H9 (cell line): Measurements from ENCODE around the gene VRK3. TPM values are rescaled to one million over a fixed set of nuclear protein-coding genes. Genes with fewer than 3 reads are reported as not detected.

Experiments used
- DNase-seq: peaks from one replicate; pipeline ENCODE4 v3.0.0-alpha.2; 2017
- H2AFZ ChIP-seq: one replicate; pipeline ENCODE4 v1.6.1; 2013; ENCODE audit warnings: mild to moderate bottlenecking, low read length, control low read depth, moderate library complexity
- H2AK5ac ChIP-seq: 2 replicates; pipeline ENCODE4 v1.6.1; 2013; ENCODE audit warnings: low read length, control low read depth, mixed read lengths; ENCODE audit not compliant: insufficient read length
- H2BK120ac ChIP-seq: one replicate; pipeline ENCODE4 v1.6.1; 2013; ENCODE audit warnings: low read depth, mild to moderate bottlenecking, low read length, control low read depth, inconsistent platforms; ENCODE audit not compliant: poor library complexity, severe bottlenecking
- H2BK12ac ChIP-seq: 2 replicates; pipeline ENCODE4 v1.6.1; 2013; ENCODE audit warnings: low read length, control low read depth, mixed read lengths, low read depth; ENCODE audit not compliant: insufficient read length
- H2BK15ac ChIP-seq: 2 replicates; pipeline ENCODE4 v1.6.1; 2013; ENCODE audit warnings: low read depth, low read length, control low read depth
- H2BK20ac ChIP-seq: one replicate; pipeline ENCODE4 v1.6.1; 2013; ENCODE audit warnings: low read depth, mild to moderate bottlenecking, low read length, control low read depth, inconsistent platforms; ENCODE audit not compliant: poor library complexity, severe bottlenecking
- H2BK5ac ChIP-seq: 2 replicates; pipeline ENCODE4 v1.6.1; 2013; ENCODE audit warnings: low read length, control low read depth, mixed read lengths; ENCODE audit not compliant: insufficient read length
- H3K14ac ChIP-seq: 2 replicates; pipeline ENCODE4 v1.6.1; 2013; ENCODE audit warnings: low read length, control low read depth; ENCODE audit not compliant: insufficient read depth
- H3K18ac ChIP-seq: 2 replicates; pipeline ENCODE4 v1.6.1; 2013; ENCODE audit warnings: low read depth, mild to moderate bottlenecking, mixed read lengths, low read length, control low read depth; ENCODE audit not compliant: insufficient read length
- H3K23ac ChIP-seq: 2 replicates; pipeline ENCODE4 v1.6.1; 2013; ENCODE audit warnings: low read length, control low read depth, mixed read lengths, low read depth; ENCODE audit not compliant: insufficient read length
- H3K23me2 ChIP-seq: 2 replicates; pipeline ENCODE4 v1.6.1; 2013; ENCODE audit warnings: low read depth, mild to moderate bottlenecking, mixed read lengths, low read length, control low read depth; ENCODE audit not compliant: insufficient read length, poor library complexity, severe bottlenecking
- H3K27ac ChIP-seq: 2 replicates; pipeline ENCODE4 v1.5.1; 2013; ENCODE audit warnings: low read length, control low read depth, mixed read lengths, low read depth; ENCODE audit not compliant: insufficient read length
- H3K27me3 ChIP-seq: 2 replicates; pipeline ENCODE4 v1.6.1; 2013; ENCODE audit warnings: low read length, control low read depth, inconsistent platforms; ENCODE audit not compliant: insufficient read depth
- H3K4ac ChIP-seq: 2 replicates; pipeline ENCODE4 v1.6.1; 2013; ENCODE audit warnings: low read depth, mild to moderate bottlenecking, control low read depth, inconsistent platforms, low read length, moderate library complexity
- H3K4me1 ChIP-seq: 2 replicates; pipeline ENCODE4 v1.6.1; 2013; ENCODE audit warnings: low read length, control low read depth, inconsistent platforms; ENCODE audit not compliant: insufficient read depth
- H3K4me2 ChIP-seq: 2 replicates; pipeline ENCODE4 v1.6.1; 2013; ENCODE audit warnings: low read length, control low read depth, mixed read lengths; ENCODE audit not compliant: insufficient read length, insufficient read depth
- H3K56ac ChIP-seq: 2 replicates; pipeline ENCODE4 v1.6.1; 2013; ENCODE audit warnings: low read depth, mild to moderate bottlenecking, mixed read lengths, low read length, control low read depth; ENCODE audit not compliant: insufficient read length
- H3K79me1 ChIP-seq: 2 replicates; pipeline ENCODE4 v1.6.1; 2013; ENCODE audit warnings: low read depth, mild to moderate bottlenecking, moderate library complexity, low read length, control low read depth, inconsistent platforms; ENCODE audit not compliant: insufficient read depth, poor library complexity, severe bottlenecking
- H3K79me2 ChIP-seq: 2 replicates; pipeline ENCODE4 v1.6.1; 2013; ENCODE audit warnings: low read length, control low read depth, inconsistent platforms; ENCODE audit not compliant: insufficient read depth
- H3K9ac ChIP-seq: 2 replicates; pipeline ENCODE4 v1.6.1; 2013; ENCODE audit warnings: low read length, control low read depth, mixed read lengths; ENCODE audit not compliant: insufficient read length; ENCODE audit errors: extremely low read depth
- H3K9me3 ChIP-seq: one replicate; pipeline ENCODE4 v1.6.1; 2013; ENCODE audit warnings: low read depth, low read length, inconsistent platforms; ENCODE audit not compliant: control insufficient read depth
- H3T11ph ChIP-seq: one replicate; pipeline ENCODE4 v1.6.1; 2013; ENCODE audit warnings: mild to moderate bottlenecking, low read length, control low read depth, inconsistent platforms
- H4K20me1 ChIP-seq: one replicate; pipeline ENCODE4 v1.6.1; 2013; ENCODE audit not compliant: control insufficient read depth, insufficient read length, insufficient read depth
- H4K5ac ChIP-seq: 2 replicates; pipeline ENCODE4 v1.6.1; 2013; ENCODE audit warnings: low read depth, mild to moderate bottlenecking, mixed read lengths, low read length, control low read depth; ENCODE audit not compliant: insufficient read length
- H4K8ac ChIP-seq: replicated peaks from 2 replicates; pipeline ENCODE4 v1.6.1; 2013; ENCODE audit warnings: low read length, control low read depth, mixed read lengths, low read depth; ENCODE audit not compliant: insufficient read length
- H4K91ac ChIP-seq: 2 replicates; pipeline ENCODE4 v1.6.1; 2013; ENCODE audit warnings: low read depth, mild to moderate bottlenecking, moderate library complexity, mixed read lengths, low read length, control low read depth; ENCODE audit not compliant: insufficient read length
- H3K27ac Mint-ChIP-seq, 3 experiments: 2 replicates in 2 of 3; 3 replicates in 1 of 3; pipeline ENCODE4 v1.8.0; 2020 to 2021; ENCODE audit warnings: mixed read lengths in 3 of 3, mild to moderate bottlenecking in 1 of 3, moderate library complexity in 1 of 3
- H3K27me3 Mint-ChIP-seq: 2 replicates; pipeline ENCODE4 v1.8.0; 2021; ENCODE audit warnings: low read depth, mild to moderate bottlenecking, moderate library complexity, mixed read lengths
- H3K36me3 Mint-ChIP-seq, 3 experiments: 2 replicates in 2 of 3; 3 replicates in 1 of 3; pipeline ENCODE4 v1.8.0; 2020 to 2021; ENCODE audit warnings: low read depth in 3 of 3, mixed read lengths in 3 of 3; ENCODE audit not compliant: insufficient read depth in 1 of 3
- H3K4me1 Mint-ChIP-seq, 2 experiments: 2 replicates each; pipeline ENCODE4 v1.8.0; 2020; ENCODE audit warnings: mixed read lengths in 2 of 2
- H3K4me3 Mint-ChIP-seq, 2 experiments: 2 replicates in 1 of 2; 3 replicates in 1 of 2; pipeline ENCODE4 v1.8.0; 2020 to 2021; ENCODE audit warnings: mild to moderate bottlenecking in 2 of 2, mixed read lengths in 2 of 2, moderate library complexity in 1 of 2
- H3K9me3 Mint-ChIP-seq, 2 experiments: 2 replicates in 1 of 2; 3 replicates in 1 of 2; pipeline ENCODE4 v1.8.0; 2020; ENCODE audit warnings: mild to moderate bottlenecking in 2 of 2, mixed read lengths in 2 of 2, moderate library complexity in 1 of 2
- CTCF ChIP-seq: fragments of 200-600 bp; sonication (generic); conservative IDR thresholded peaks from 3 replicates; pipeline ENCODE4 v1.8.0; 2021; ENCODE audit warnings: antibody characterized with exemption, mild to moderate bottlenecking
- WGBS: extraction: QIAGEN DNeasy Blood & Tissue Kit; methylation state at CpG from one replicate; pipeline ENCODE4 v1.1.7; 2013; ENCODE audit warnings: missing lambda C conversion rate, low lambda C conversion rate, mixed read lengths; ENCODE audit not compliant: insufficient read length; ENCODE audit errors: extremely low coverage; 5-methylcytosine and 5-hydroxymethylcytosine counted together
- total RNA-seq: library from RNA; stranded (reverse); gene quantifications from 2 replicates; pipeline ENCODE4 v1.2.1, GENCODE V29; 2021

VRK3 gene
- total RNA-seq, 1 experiment from 2014 or later, result 33.5 TPM

GRCh38 chr19:50061650-50062049, 36.5 kb upstream of the VRK3 start:
- H3K14ac ChIP-seq, result no peak overlapping the region
- H2BK5ac ChIP-seq, result no peak overlapping the region
- H3K23ac ChIP-seq, result no peak overlapping the region
- Mint-ChIP-seq H3K4me3 (no peak overlapping the region), H3K4me1 (no peaks in the 10 kb centered on the region), H3K36me3 (peaks cover 5 to 19% (median 7%) of the 10 kb centered on the region in 3 experiments; a peak in 5 of 7 replicates), H3K27me3 (peaks cover 4% of the 10 kb centered on the region; the same call in 1 of the 2 replicates), H3K27ac (no peak overlapping the region), H3K9me3 (peaks cover 72 to 91% of the 10 kb centered on the region in 2 experiments)
- H2AFZ ChIP-seq, result no peak overlapping the region
- no peaks in the 10 kb centered on the region for H3K23me2 ChIP-seq
- H4K5ac ChIP-seq, result no peak overlapping the region
- no peak overlapping the region for H2BK12ac ChIP-seq
- H2BK15ac ChIP-seq, result no peak overlapping the region
- H2AK5ac ChIP-seq, result no peak overlapping the region
- H3K4ac ChIP-seq, result no peak overlapping the region
- no peaks in the 10 kb centered on the region for H3K79me2 ChIP-seq
- H3T11ph ChIP-seq, result no peak overlapping the region
- H3K18ac ChIP-seq, result no peak overlapping the region
- DNase-seq, result no peak
- WGBS, result no CpG with 5 or more reads among the region's 5 CpGs
- no peak overlapping the region for H2BK20ac ChIP-seq
- H3K9ac ChIP-seq, result no peak overlapping the region
- no peak for TF ChIP-seq CTCF
- H4K91ac ChIP-seq, result no peak overlapping the region
- no peaks in the 10 kb centered on the region for H3K4me1 ChIP-seq
- no peaks in the 10 kb centered on the region for H3K27me3 ChIP-seq
- H4K8ac ChIP-seq, result no peak overlapping the region
- H3K9me3 ChIP-seq, result peaks cover 51% of the 10 kb centered on the region
- no peak overlapping the region for H3K4me2 ChIP-seq
- no peaks in the 10 kb centered on the region for H3K79me1 ChIP-seq
- H2BK120ac ChIP-seq, result no peak overlapping the region
- H3K56ac ChIP-seq, result no peak overlapping the region
- H4K20me1 ChIP-seq, result no peaks in the 10 kb centered on the region
- no peak overlapping the region for H3K27ac ChIP-seq
